Thyroid gland (tissue), 4 donors: ENCODE data around the gene ARNT2.

Source experiments
- CTCF ChIP-seq, 6 experiments: fragments of 200-600 bp in 3 of 6; fragments of 450-650 bp in 3 of 6; sonication (generic) in 3 of 6; IDR thresholded peaks; one replicate each; pipeline ENCODE4 v1.5.1; 2016 to 2019; ENCODE audit warnings: antibody characterized with exemption in 6 of 6, mild to moderate bottlenecking in 2 of 6, inconsistent platforms in 1 of 6, moderate library complexity in 1 of 6
- POLR2A ChIP-seq, 2 donors: fragments of 450-650 bp; IDR thresholded peaks; one replicate each; pipeline ENCODE4 v1.6.1; 2017; ENCODE audit warnings: antibody characterized with exemption in 2 of 2, mild to moderate bottlenecking in 2 of 2, moderate library complexity in 1 of 2

- TF ChIP-seq CTCF (IDR thresholded peaks at IDR 0.05) = no peak
- TF ChIP-seq POLR2A (IDR thresholded peaks at IDR 0.05) = no peak
Observed at GRCh38 chr15:80549654-80550053, 145.5 kb downstream of the ARNT2 start.
